OCI-LY3 (cell line): Measurements from ENCODE around the gene RPH3AL.

Experiments used
- H2AFZ ChIP-seq: fragments of 200-600, 300-600 bp; shearing (Covaris generic); 2 replicates; pipeline ENCODE4 v1.6.0; 2014; ENCODE audit warnings: antibody characterized with exemption, low read depth, low read length
- H3K27ac ChIP-seq: fragments of 200-600, 300-600 bp; sonication (generic); 2 replicates; pipeline ENCODE4 v1.5.1; 2014; ENCODE audit warnings: mild to moderate bottlenecking, low read length, moderate library complexity, mixed read lengths
- H3K27me3 ChIP-seq: fragments of 200-600, 300-600 bp; sonication (generic); 2 replicates; pipeline ENCODE4 v1.6.1; 2014; ENCODE audit warnings: low read depth, low read length, mixed read lengths
- H3K36me3 ChIP-seq: fragments of 200-600, 300-600 bp; sonication (generic); replicated peaks from 2 replicates; pipeline ENCODE3; 2014; ENCODE audit warnings: low read depth, low read length, mixed read lengths
- H3K4me1 ChIP-seq: fragments of 300-600, 200-600 bp; sonication (generic); 2 replicates; pipeline ENCODE4 v1.6.1; 2014; ENCODE audit warnings: low read length, mixed read lengths
- H3K4me2 ChIP-seq: fragments of 200-600, 300-600 bp; sonication (generic); 2 replicates; pipeline ENCODE4 v1.6.1; 2014; ENCODE audit warnings: low read length, mixed read lengths
- H3K4me3 ChIP-seq: fragments of 300-600, 200-600 bp; sonication (generic); 2 replicates; pipeline ENCODE4 v1.5.1; 2014; ENCODE audit warnings: antibody characterized with exemption, mild to moderate bottlenecking, low read length, moderate library complexity
- H3K79me2 ChIP-seq: fragments of 300-600, 200-600 bp; shearing (Covaris generic); 2 replicates; pipeline ENCODE4 v1.6.1; 2014; ENCODE audit warnings: mild to moderate bottlenecking, low read length, mixed read lengths
- H3K9ac ChIP-seq: fragments of 300-600, 200-600 bp; shearing (Covaris generic); 2 replicates; pipeline ENCODE4 v1.6.0; 2014; ENCODE audit warnings: mild to moderate bottlenecking, low read length, moderate library complexity
- H3K9me3 ChIP-seq: fragments of 200-600, 300-600 bp; shearing (Covaris generic); 2 replicates; pipeline ENCODE4 v1.6.1; 2014; ENCODE audit warnings: low read length, mixed read lengths; ENCODE audit not compliant: insufficient read depth
- H4K20me1 ChIP-seq: fragments of 200-600, 300-600 bp; sonication (generic); 2 replicates; pipeline ENCODE4 v1.6.1; 2016; ENCODE audit warnings: low read length, mixed read lengths; ENCODE audit not compliant: insufficient read depth
- EZH2phosphoT487 ChIP-seq: fragments of 200-600 bp; shearing (Covaris generic); IDR thresholded peaks from 2 replicates; pipeline ENCODE4 v1.6.1; 2018; ENCODE audit warnings: antibody characterized with exemption, mixed run types, low read depth
- TF ChIP-seq, protein P1 (sequence below): fragments of 200-600, 300-600 bp; sonication (generic); IDR thresholded peaks from 2 replicates; pipeline ENCODE4 v1.5.1; 2014; ENCODE audit warnings: antibody characterized with exemption, low read length, low read depth

RPH3AL gene

DNA sequence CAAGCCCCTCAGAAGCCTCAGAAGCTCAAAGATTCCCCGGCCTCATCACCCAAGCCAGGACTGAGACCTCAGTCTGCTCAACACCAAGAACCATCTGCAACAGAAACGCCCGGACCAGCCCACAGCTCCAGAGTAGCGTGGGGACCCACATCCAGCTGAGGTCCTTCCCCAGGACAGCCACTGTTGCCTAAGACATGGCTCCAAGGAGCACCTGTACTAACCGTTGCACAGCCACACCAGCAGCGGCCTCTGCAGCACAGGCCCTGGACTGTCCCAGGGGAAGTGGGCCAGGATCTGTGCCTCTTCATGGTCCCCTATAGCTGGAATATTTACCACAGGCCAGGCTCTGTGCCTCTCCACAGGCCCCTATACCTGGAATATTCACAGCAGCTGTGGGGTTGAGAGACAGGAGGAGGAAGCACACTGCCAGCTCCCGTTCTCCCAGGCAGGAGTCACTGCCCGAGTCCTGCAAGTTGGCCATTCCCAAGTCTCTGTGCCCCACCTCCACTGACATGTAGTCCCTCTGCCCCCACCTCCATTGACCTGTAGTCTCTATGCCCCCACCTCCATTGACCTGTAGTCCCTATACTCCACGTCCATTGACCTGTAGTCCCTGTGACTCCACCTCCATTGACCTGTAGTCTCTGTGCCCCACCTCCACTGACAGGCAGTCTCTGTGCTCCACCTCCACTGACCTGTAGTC is 38.5 kb downstream of the RPH3AL start:
- no peak for TF ChIP-seq EZH2phosphoT487
- TF ChIP-seq, protein P1, sequence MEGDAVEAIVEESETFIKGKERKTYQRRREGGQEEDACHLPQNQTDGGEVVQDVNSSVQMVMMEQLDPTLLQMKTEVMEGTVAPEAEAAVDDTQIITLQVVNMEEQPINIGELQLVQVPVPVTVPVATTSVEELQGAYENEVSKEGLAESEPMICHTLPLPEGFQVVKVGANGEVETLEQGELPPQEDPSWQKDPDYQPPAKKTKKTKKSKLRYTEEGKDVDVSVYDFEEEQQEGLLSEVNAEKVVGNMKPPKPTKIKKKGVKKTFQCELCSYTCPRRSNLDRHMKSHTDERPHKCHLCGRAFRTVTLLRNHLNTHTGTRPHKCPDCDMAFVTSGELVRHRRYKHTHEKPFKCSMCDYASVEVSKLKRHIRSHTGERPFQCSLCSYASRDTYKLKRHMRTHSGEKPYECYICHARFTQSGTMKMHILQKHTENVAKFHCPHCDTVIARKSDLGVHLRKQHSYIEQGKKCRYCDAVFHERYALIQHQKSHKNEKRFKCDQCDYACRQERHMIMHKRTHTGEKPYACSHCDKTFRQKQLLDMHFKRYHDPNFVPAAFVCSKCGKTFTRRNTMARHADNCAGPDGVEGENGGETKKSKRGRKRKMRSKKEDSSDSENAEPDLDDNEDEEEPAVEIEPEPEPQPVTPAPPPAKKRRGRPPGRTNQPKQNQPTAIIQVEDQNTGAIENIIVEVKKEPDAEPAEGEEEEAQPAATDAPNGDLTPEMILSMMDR, result no peak
- Histone ChIP-seq H3K27ac (no peak overlapping the region), H3K27me3 (no peaks in the 10 kb centered on the region), H3K9me3 (no peaks in the 10 kb centered on the region), H3K36me3 (no peaks in the 10 kb centered on the region), H3K4me2 (no peak overlapping the region), H2AFZ (no peak overlapping the region), H3K4me1 (no peaks in the 10 kb centered on the region), H4K20me1 (no peaks in the 10 kb centered on the region), H3K9ac (no peak overlapping the region), H3K4me3 (no peak overlapping the region), H3K79me2 (no peaks in the 10 kb centered on the region)

DNA sequence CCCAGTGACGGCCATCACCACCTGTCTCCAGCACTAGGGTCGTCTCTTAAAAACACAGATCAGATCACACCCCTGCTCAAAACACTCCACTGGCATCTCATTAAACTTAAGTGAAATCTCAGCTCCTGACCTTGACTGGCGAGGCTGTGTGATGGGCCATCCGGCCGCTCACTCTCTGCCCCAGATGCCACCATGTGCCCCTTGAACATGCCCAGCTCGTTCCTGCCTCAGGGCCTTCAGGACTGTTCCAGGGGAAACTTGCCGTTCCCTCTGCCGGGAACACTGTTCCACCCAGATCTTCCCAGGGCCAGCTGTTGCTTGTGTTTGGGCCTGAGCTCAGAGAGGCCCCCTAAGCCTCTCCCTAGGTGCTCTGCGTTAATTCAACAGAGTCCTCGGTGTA is 39.4 kb downstream of the RPH3AL start:
- no peak overlapping the region for H2AFZ ChIP-seq
- H3K27ac ChIP-seq, result no peak overlapping the region
- no peaks in the 10 kb centered on the region for H4K20me1 ChIP-seq
- H3K79me2 ChIP-seq, result no peaks in the 10 kb centered on the region
- no peaks in the 10 kb centered on the region for H3K9me3 ChIP-seq
- no peaks in the 10 kb centered on the region for H3K27me3 ChIP-seq
- H3K4me2 ChIP-seq, result no peak overlapping the region
- no peaks in the 10 kb centered on the region for H3K36me3 ChIP-seq
- no peak overlapping the region for H3K4me3 ChIP-seq
- TF ChIP-seq, protein P1, result no peak
- TF ChIP-seq EZH2phosphoT487, result no peak
- H3K4me1 ChIP-seq, result no peaks in the 10 kb centered on the region
- no peak overlapping the region for H3K9ac ChIP-seq

DNA sequence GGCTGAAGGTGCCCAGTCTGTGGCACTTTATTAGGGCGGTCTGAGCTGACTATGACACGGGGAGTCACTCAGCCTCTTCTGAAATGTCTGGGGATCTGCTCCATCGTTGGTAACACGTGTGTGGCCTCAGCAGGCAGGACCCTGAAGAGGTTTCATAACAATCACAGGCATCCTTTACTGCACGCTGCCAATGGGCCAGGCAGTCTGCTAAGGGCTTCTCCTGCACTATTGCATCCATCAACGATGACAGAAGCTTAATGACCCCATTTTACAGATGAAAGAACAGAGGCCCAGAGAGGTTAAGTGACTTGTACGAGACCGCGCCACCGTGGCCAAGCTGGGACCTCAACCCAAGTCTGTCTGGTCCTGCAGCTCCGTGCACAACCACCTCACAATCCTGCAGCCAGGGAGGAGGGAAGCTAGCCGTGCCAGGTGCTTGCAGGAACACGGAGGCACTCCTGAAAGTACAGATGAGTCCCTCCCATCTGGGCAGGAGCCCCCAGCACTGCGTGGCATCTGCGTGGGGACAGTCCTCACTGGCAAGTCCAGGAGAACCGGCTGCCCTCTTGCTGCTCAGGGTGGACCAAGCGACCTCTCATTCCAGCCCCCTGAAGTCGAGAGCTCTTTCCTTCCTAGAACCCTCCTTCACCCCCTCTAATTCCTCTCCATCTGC is 40.0 kb downstream of the RPH3AL start:
- Histone ChIP-seq H3K4me2 (no peak overlapping the region), H3K4me3 (no peak overlapping the region), H3K27ac (no peak overlapping the region), H3K9me3 (no peaks in the 10 kb centered on the region), H3K9ac (no peak overlapping the region), H3K36me3 (no peaks in the 10 kb centered on the region), H3K79me2 (no peaks in the 10 kb centered on the region), H3K4me1 (no peaks in the 10 kb centered on the region), H2AFZ (no peak overlapping the region), H4K20me1 (no peaks in the 10 kb centered on the region), H3K27me3 (no peaks in the 10 kb centered on the region)
- TF ChIP-seq, protein P1, result no peak
- TF ChIP-seq EZH2phosphoT487, result no peak

DNA sequence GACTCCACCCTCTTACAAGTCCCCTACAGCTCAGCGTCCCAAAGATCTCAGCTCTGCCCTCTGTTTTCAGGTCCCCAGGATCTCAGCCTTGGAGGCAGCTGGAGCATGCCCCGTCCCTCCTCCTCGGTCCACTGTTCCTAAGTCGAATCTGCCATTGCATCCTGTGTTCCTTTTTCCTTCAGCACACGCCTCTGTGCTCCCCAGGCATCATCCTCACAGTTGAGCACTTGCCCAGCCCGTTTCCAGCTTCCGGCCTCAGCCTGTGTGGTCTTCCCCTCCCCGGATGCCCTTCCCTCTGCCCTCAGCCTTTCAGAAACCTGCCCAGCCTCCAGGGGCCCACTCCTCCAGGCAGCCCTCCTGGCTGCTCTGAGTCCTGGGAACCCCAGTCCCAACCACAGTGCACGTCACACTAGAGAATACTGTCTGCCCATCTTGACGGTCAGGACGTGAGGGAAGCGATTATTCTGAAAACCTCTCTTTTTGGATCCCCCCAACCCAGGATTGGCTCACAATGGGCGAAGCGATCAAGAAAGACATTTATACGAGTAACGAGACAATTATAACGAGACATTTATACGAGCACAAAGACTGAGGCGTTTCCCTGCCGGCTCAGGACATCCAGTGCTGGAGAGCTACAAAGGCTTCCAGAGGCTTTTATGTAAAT is 41.4 kb downstream of the RPH3AL start:
- no peaks in the 10 kb centered on the region for H4K20me1 ChIP-seq
- no peaks in the 10 kb centered on the region for H3K9me3 ChIP-seq
- H3K79me2 ChIP-seq, result no peaks in the 10 kb centered on the region
- H3K27ac ChIP-seq, result no peak overlapping the region
- H3K4me1 ChIP-seq, result no peaks in the 10 kb centered on the region
- TF ChIP-seq, protein P1, result no peak
- TF ChIP-seq EZH2phosphoT487, result no peak
- H2AFZ ChIP-seq, result no peak overlapping the region
- H3K4me3 ChIP-seq, result no peak overlapping the region
- H3K9ac ChIP-seq, result no peak overlapping the region
- H3K36me3 ChIP-seq, result no peaks in the 10 kb centered on the region
- H3K4me2 ChIP-seq, result no peak overlapping the region
- no peaks in the 10 kb centered on the region for H3K27me3 ChIP-seq
